Fibroblast of lung (primary cell): ENCODE results near the gene RBM25.

Experiments
- CTCF ChIP-seq, 2 donors: IDR thresholded peaks in 1 of 2; conservative IDR thresholded peaks in 1 of 2; 1 replicate in 1 of 2; 2 replicates in 1 of 2; pipeline ENCODE4 v1.5.1; 2011 to 2012; ENCODE audit warnings: low read length in 2 of 2, control low read depth in 1 of 2, inconsistent platforms in 1 of 2, low read depth in 1 of 2, mild to moderate bottlenecking in 1 of 2
- EZH2 ChIP-seq: IDR thresholded peaks from 2 replicates; pipeline ENCODE4 v1.5.1; 2012; ENCODE audit warnings: low read length, control low read depth, mild to moderate bottlenecking; ENCODE audit errors: missing control alignments

DNA sequence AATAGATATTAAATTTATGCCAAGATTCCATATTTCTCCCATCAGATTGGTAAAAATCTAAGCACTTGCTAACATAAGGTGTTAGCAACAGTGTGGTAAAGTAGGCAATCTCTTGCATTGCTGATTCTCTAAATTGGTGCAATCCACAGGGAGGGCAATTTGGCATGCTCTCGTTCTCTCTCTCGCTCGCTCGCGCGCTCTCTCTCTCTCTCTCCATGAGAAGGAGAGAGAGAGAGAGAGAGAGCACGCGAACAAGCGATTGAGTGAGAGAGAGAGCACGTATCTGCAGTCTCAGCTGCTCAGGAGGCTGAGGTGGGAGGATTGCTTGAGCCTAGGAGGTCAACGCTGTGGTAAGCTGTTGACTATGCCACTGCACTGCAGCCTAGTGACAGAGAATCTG, 103.9 kb downstream of the RBM25 start:
- TF ChIP-seq CTCF (conservative IDR thresholded peaks at IDR 0.05 in 1 of 2, IDR thresholded peaks at IDR 0.05 in 1 of 2; ENCODE audit: low read depth in 1 of 2, low read length in 2 of 2) (no peak), EZH2 (no peak)
